HepG2 (cell line): ENCODE results near the gene TNFRSF6B. TPM values are rescaled to one million over a fixed set of nuclear protein-coding genes. Genes with fewer than 3 reads are reported as not detected.

ENCODE experiments used
- AHR ChIP-seq: IDR thresholded peaks from 2 replicates; pipeline ENCODE4 v1.6.1; 2018; ENCODE audit warnings: missing genetic modification reagents, missing compliant biosample characterization
- CBX1 ChIP-seq: IDR thresholded peaks from one replicate; pipeline ENCODE4 v1.6.1; 2016; ENCODE audit warnings: antibody characterized with exemption, low read depth
- ELF3 ChIP-seq: IDR thresholded peaks from 2 replicates; pipeline ENCODE4 v1.6.1; 2016; ENCODE audit warnings: missing genetic modification reagents, missing compliant biosample characterization
- HMGXB4 ChIP-seq, 2 experiments: sonication (generic) in 1 of 2; formaldehyde crosslinking in 1 of 2; IDR thresholded peaks; 2 replicates each; pipeline versions ENCODE4 v1.4.0 to v1.6.1; 2018 to 2020; ENCODE audit warnings: missing genetic modification reagents in 2 of 2, borderline replicate concordance in 1 of 2, low read depth in 1 of 2, mild to moderate bottlenecking in 1 of 2, missing biosample characterization in 1 of 2
- HNF1B ChIP-seq: sonication (generic); formaldehyde crosslinking; IDR thresholded peaks from 2 replicates; pipeline ENCODE4 v1.5.1; 2020; ENCODE audit warnings: mild to moderate bottlenecking, moderate library complexity, missing genetic modification reagents
- HOXD1 ChIP-seq: sonication (generic); formaldehyde crosslinking; IDR thresholded peaks from 2 replicates; pipeline ENCODE4 v1.5.0; 2020; ENCODE audit warnings: missing genetic modification reagents
- POGK ChIP-seq: sonication (generic); formaldehyde crosslinking; conservative IDR thresholded peaks from 2 replicates; pipeline ENCODE4 v1.8.0; 2022; ENCODE audit warnings: mild to moderate bottlenecking, moderate library complexity, missing genetic modification reagents
- RAD21 ChIP-seq: fragments of 450-650 bp; formaldehyde crosslinking; IDR thresholded peaks from 2 replicates; pipeline ENCODE4 v1.5.0; 2020; ENCODE audit warnings: mild to moderate bottlenecking
- TBX2 ChIP-seq: sonication (generic); formaldehyde crosslinking; IDR thresholded peaks from 2 replicates; pipeline ENCODE4 v1.5.0; 2020; ENCODE audit warnings: missing genetic modification reagents, mild to moderate bottlenecking, borderline replicate concordance
- ZNF816 ChIP-seq: sonication (generic); formaldehyde crosslinking; IDR thresholded peaks from 2 replicates; pipeline ENCODE4 v1.8.0; 2022; ENCODE audit warnings: missing genetic modification reagents, mild to moderate bottlenecking, borderline replicate concordance
- ZSCAN31 ChIP-seq: sonication (generic); formaldehyde crosslinking; IDR thresholded peaks from 2 replicates; pipeline ENCODE4 v1.5.0; 2020; ENCODE audit warnings: low read depth, mild to moderate bottlenecking, missing genetic modification reagents
- polyA plus RNA-seq, 8 experiments: library from polyadenylated mRNA; depleted of rRNA in 3 of 8; stranded (reverse) in 7 of 8; unstranded in 1 of 8; fragments of >200 nt; fragmentation: Illumina TruSeq in 4 of 8; extraction: Trizol in 4 of 8; gene quantifications; 2 replicates each; pipeline versions ENCODE4 v1.2.1 to v1.2.3, GENCODE V29; 2011 to 2016; ENCODE audit warnings: low read depth in 4 of 8, missing spikeins in 1 of 8, mixed read lengths in 1 of 8; ENCODE audit not compliant: insufficient read depth in 1 of 8
- total RNA-seq, 5 experiments: library from RNA; depleted of rRNA; stranded (reverse); fragments of >200 nt; fragmentation: Illumina TruSeq; extraction: Trizol; gene quantifications; 2 replicates each; pipeline ENCODE4 v1.2.3, GENCODE V29; 2016; ENCODE audit warnings: low read depth in 1 of 5

Gene TNFRSF6B
- total and polyA plus RNA-seq, 2 of the 13 experiments (the other 11 are each of a cell fraction or from before 2014, with no cell fraction given) = 0.24 TPM; not detected in 1

- peak; percentile 71 to 89 for TF ChIP-seq HMGXB4 (CRISPR knock-in tag; IDR thresholded peaks at IDR 0.05; ENCODE audit: borderline replicate concordance in 1 of 2, low read depth in 1 of 2)
- peak; percentile 98 for TF ChIP-seq HOXD1
- peak; percentile 89 for TF ChIP-seq HNF1B
- peak; percentile 55; the same call in 1 of the 2 replicates for TF ChIP-seq RAD21
- peak; percentile 98 for TF ChIP-seq ELF3
- peak; percentile 89; the same call in 1 of the 2 replicates for TF ChIP-seq ZSCAN31 (CRISPR knock-in tag)
- peak; percentile 53 for TF ChIP-seq CBX1
- TF ChIP-seq POGK (CRISPR knock-in tag) = peak; percentile 90
- TF ChIP-seq ZNF816 = peak; percentile 94
- TF ChIP-seq TBX2 (CRISPR knock-in tag) = peak; percentile 82
- TF ChIP-seq AHR (CRISPR knock-in tag) = peak; percentile 99
These were observed 43.1 kb upstream of the TNFRSF6B start, which contains the start of gene STMN3 (continued) for GRCh38 chr20:63653041-63653973.
